BE2C (cell line): ENCODE results near the gene COBL.

ENCODE experiments used
- DNase-seq: peaks from one replicate; pipeline ENCODE4 v3.0.0-alpha.2; 2020
- H3K27me3 ChIP-seq: fragments of 250-450 bp; sonication (Bioruptor Pico); 2 replicates; pipeline ENCODE4 v1.5.1; 2020; ENCODE audit warnings: mild to moderate bottlenecking
- H3K36me3 ChIP-seq: fragments of 250-450 bp; sonication (Bioruptor Pico); 2 replicates; pipeline ENCODE4 v1.5.1; 2020; ENCODE audit warnings: mild to moderate bottlenecking
- H3K4me1 ChIP-seq: fragments of 250-450 bp; sonication (Bioruptor Pico); 2 replicates; pipeline ENCODE4 v1.5.1; 2020
- H3K4me3 ChIP-seq: 2 replicates; pipeline ENCODE4 v1.5.1; 2011; ENCODE audit warnings: low read depth, low read length
- H3K9me3 ChIP-seq: fragments of 250-450 bp; sonication (Bioruptor Pico); 2 replicates; pipeline ENCODE4 v1.5.1; 2020
- CTCF ChIP-seq: IDR thresholded peaks from 2 replicates; pipeline ENCODE4 v1.5.1; 2012; ENCODE audit warnings: mild to moderate bottlenecking, low read depth, low read length

The COBL gene

GRCh38 chr7:51228386-51228958 lies 88.1 kb downstream of the COBL start:
- DNase-seq, result no peak
- TF ChIP-seq CTCF, result no peak
- H3K4me1 ChIP-seq, result no peaks in the 10 kb centered on the region
- no peak overlapping the region for H3K4me3 ChIP-seq
- H3K9me3 ChIP-seq, result no peaks in the 10 kb centered on the region
- no peaks in the 10 kb centered on the region for H3K36me3 ChIP-seq
- H3K27me3 ChIP-seq, result peaks cover 14% of the 10 kb centered on the region; the same call in 1 of the 2 replicates

- Histone ChIP-seq H3K36me3 (no peaks in the 10 kb centered on the region), H3K4me3 (no peak overlapping the region)
- TF ChIP-seq CTCF, result no peak
Measured at GRCh38 chr7:51227861-51228260, 88.7 kb downstream of the COBL start.

GRCh38 chr7:51226916-51227535 lies 89.6 kb downstream of the COBL start:
- H3K27me3 ChIP-seq, result peaks cover 14% of the 10 kb centered on the region; the same call in 1 of the 2 replicates
- no peaks in the 10 kb centered on the region for H3K4me1 ChIP-seq
- no peak for DNase-seq
- H3K4me3 ChIP-seq, result no peak overlapping the region
- no peaks in the 10 kb centered on the region for H3K36me3 ChIP-seq
- H3K9me3 ChIP-seq, result no peaks in the 10 kb centered on the region
- no peak for TF ChIP-seq CTCF

More at GRCh38 chr7:51227861-51228260, 88.7 kb downstream of the COBL start:
- H3K27me3 ChIP-seq, result peaks cover 14% of the 10 kb centered on the region; the same call in 1 of the 2 replicates
- H3K9me3 ChIP-seq, result no peaks in the 10 kb centered on the region
- no peak for DNase-seq
- H3K4me1 ChIP-seq, result no peaks in the 10 kb centered on the region

GRCh38 chr7:51226063-51226755 lies 90.4 kb downstream of the COBL start:
- no peak for DNase-seq
- H3K4me1 ChIP-seq, result no peaks in the 10 kb centered on the region
- H3K27me3 ChIP-seq, result peaks cover 7% of the 10 kb centered on the region; the same call in 1 of the 2 replicates
- H3K36me3 ChIP-seq, result no peaks in the 10 kb centered on the region
- no peaks in the 10 kb centered on the region for H3K9me3 ChIP-seq
- no peak for TF ChIP-seq CTCF
- H3K4me3 ChIP-seq, result no peak overlapping the region

GRCh38 chr7:51224811-51225595 lies 91.6 kb downstream of the COBL start:
- H3K4me3 ChIP-seq, result no peak overlapping the region
- peaks cover 9% of the 10 kb centered on the region; the same call in 1 of the 2 replicates for H3K27me3 ChIP-seq
- H3K36me3 ChIP-seq, result no peaks in the 10 kb centered on the region
- H3K4me1 ChIP-seq, result no peaks in the 10 kb centered on the region
- DNase-seq, result no peak
- H3K9me3 ChIP-seq, result no peaks in the 10 kb centered on the region
- peak; percentile 10; the same call in 1 of the 2 replicates for TF ChIP-seq CTCF
